HG03066 (cell line): ENCODE results near the gene SYNDIG1L.
"Not testable (repeated sequence)": the region's sequence is repeated elsewhere in the genome, so short reads cannot be mapped to it uniquely, and the experiment has no call there.

Experiments
- ATAC-seq: cut with Tn5 transposase; IDR thresholded peaks from one replicate; pipeline ENCODE4 v1.9.1; 2021; ENCODE audit warnings: low read depth; ENCODE audit not compliant: unreplicated experiment

The SYNDIG1L gene

GRCh38 chr14:74403619-74404417, 22.2 kb downstream of the SYNDIG1L start:
- ATAC-seq, result no peak

- no peak for ATAC-seq
Observed at GRCh38 chr14:74402401-74403251, 23.4 kb downstream of the SYNDIG1L start.

GRCh38 chr14:74401504-74402241, 24.3 kb downstream of the SYNDIG1L start:
- ATAC-seq, result peak; percentile 75

- ATAC-seq, result no peak
Observed at GRCh38 chr14:74400919-74401503, 25.0 kb downstream of the SYNDIG1L start.

GRCh38 chr14:74400031-74400685, 25.9 kb downstream of the SYNDIG1L start:
- no peak for ATAC-seq

GRCh38 chr14:74395094-74395493, 30.9 kb downstream of the SYNDIG1L start:
- no peak for ATAC-seq

- ATAC-seq, result no peak
Observed at GRCh38 chr14:74394549-74394948, 31.5 kb downstream of the SYNDIG1L start.

GRCh38 chr14:74392616-74393570, 33.1 kb downstream of the SYNDIG1L start:
- ATAC-seq, result no peak

GRCh38 chr14:74391479-74391878, 34.5 kb downstream of the SYNDIG1L start:
- no peak for ATAC-seq

GRCh38 chr14:74390505-74390904, 35.5 kb downstream of the SYNDIG1L start:
- ATAC-seq, result not testable (repeated sequence)

GRCh38 chr14:74389980-74390379, 36.0 kb downstream of the SYNDIG1L start:
- ATAC-seq, result no peak

GRCh38 chr14:74382231-74382630, 43.8 kb downstream of the SYNDIG1L start:
- no peak for ATAC-seq

- not testable (repeated sequence) for ATAC-seq
Observed at GRCh38 chr14:74381571-74381970, 44.4 kb downstream of the SYNDIG1L start.

GRCh38 chr14:74380845-74381244, 45.2 kb downstream of the SYNDIG1L start:
- no peak for ATAC-seq

GRCh38 chr14:74380172-74380571, 45.8 kb downstream of the SYNDIG1L start:
- no peak for ATAC-seq

- no peak for ATAC-seq
Observed at GRCh38 chr14:74377976-74378690, 47.9 kb downstream of the SYNDIG1L start.

GRCh38 chr14:74368441-74368840, 57.6 kb downstream of the SYNDIG1L start:
- no peak for ATAC-seq

- no peak for ATAC-seq
Observed at GRCh38 chr14:74368026-74368425, 58.0 kb downstream of the SYNDIG1L start.
